ENCODE measurements around the gene NFE2L2. TPM values are rescaled to one million over a fixed set of nuclear protein-coding genes. Genes with fewer than 3 reads are reported as not detected.
"Not testable (repeated sequence)": the region's sequence is repeated elsewhere in the genome, so short reads cannot be mapped to it uniquely, and the experiment has no call there.

The NFE2L2 gene
- total RNA-seq, 6 donors from 2014 or later: 52.4 to 174 (median 94.4) TPM

DNA sequence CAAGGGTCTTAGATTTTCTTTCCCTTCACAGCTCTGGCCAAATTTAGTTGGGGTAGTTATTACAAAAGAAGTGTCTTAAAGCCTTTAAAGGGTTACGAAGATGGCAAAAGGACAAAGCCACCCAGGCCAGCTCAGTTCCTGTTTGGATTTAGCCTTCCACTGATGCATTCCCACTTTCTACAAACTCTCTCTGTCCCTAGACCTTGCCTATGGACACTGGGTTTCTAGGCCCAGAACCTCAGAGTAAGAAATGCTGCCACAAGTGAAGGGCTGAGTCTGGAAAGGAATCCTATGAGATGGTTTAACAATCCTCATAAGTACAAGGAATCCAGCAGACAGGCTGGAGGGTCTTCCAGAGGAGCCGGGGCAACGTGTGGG lies 13.4 kb downstream of the NFE2L2 start:
- no peak overlapping the region for H3K4me3 ChIP-seq
- peaks cover 74 to 98% (median 85%) of the 10 kb centered on the region in 4 donors for H3K4me1 ChIP-seq
- 83% methylated on average over 3 of the region's 3 CpGs for WGBS, 2 donors
- H3K27ac ChIP-seq: peak overlapping the region; percentile 73 to 88 (median 81)
- DNase-seq: no peak
- H3K9me3 ChIP-seq: no peaks in the 10 kb centered on the region
- no peaks in the 10 kb centered on the region for H3K27me3 ChIP-seq
- TF ChIP-seq, protein P1, sequence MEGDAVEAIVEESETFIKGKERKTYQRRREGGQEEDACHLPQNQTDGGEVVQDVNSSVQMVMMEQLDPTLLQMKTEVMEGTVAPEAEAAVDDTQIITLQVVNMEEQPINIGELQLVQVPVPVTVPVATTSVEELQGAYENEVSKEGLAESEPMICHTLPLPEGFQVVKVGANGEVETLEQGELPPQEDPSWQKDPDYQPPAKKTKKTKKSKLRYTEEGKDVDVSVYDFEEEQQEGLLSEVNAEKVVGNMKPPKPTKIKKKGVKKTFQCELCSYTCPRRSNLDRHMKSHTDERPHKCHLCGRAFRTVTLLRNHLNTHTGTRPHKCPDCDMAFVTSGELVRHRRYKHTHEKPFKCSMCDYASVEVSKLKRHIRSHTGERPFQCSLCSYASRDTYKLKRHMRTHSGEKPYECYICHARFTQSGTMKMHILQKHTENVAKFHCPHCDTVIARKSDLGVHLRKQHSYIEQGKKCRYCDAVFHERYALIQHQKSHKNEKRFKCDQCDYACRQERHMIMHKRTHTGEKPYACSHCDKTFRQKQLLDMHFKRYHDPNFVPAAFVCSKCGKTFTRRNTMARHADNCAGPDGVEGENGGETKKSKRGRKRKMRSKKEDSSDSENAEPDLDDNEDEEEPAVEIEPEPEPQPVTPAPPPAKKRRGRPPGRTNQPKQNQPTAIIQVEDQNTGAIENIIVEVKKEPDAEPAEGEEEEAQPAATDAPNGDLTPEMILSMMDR (IDR thresholded peaks at IDR 0.05): no peak
- TF ChIP-seq EP300 (IDR thresholded peaks at IDR 0.05) (no peak), POLR2AphosphoS5 (IDR thresholded peaks at IDR 0.05) (no peak)
- no peak for ATAC-seq (ENCODE audit: low FRiP score in 2 of 2)
- H3K36me3 ChIP-seq: no peaks in the 10 kb centered on the region

- no peaks in the 10 kb centered on the region for H3K27me3 ChIP-seq
- H3K4me3 ChIP-seq: no peak overlapping the region
- DNase-seq (no peak), ATAC-seq (ENCODE audit: low FRiP score in 2 of 2) (no peak)
- TF ChIP-seq, protein P1 (IDR thresholded peaks at IDR 0.05): no peak
- no peak for TF ChIP-seq EP300 (IDR thresholded peaks at IDR 0.05)
- TF ChIP-seq POLR2AphosphoS5 (IDR thresholded peaks at IDR 0.05): no peak
- TF ChIP-seq POLR2A (IDR thresholded peaks at IDR 0.05): no peak
- WGBS, 2 donors: 83 to 95% methylated on average over 5 of the region's 5 CpGs
- H3K9me3 ChIP-seq: no peaks in the 10 kb centered on the region
- peak overlapping the region in 2 of 4 donors; percentile 85 to 88 for H3K27ac ChIP-seq
- peaks cover 74 to 98% (median 85%) of the 10 kb centered on the region in 4 donors for H3K4me1 ChIP-seq
- no peaks in the 10 kb centered on the region for H3K36me3 ChIP-seq
Observed at GRCh38 chr2:177250461-177250860, 14.1 kb downstream of the NFE2L2 start.

DNA sequence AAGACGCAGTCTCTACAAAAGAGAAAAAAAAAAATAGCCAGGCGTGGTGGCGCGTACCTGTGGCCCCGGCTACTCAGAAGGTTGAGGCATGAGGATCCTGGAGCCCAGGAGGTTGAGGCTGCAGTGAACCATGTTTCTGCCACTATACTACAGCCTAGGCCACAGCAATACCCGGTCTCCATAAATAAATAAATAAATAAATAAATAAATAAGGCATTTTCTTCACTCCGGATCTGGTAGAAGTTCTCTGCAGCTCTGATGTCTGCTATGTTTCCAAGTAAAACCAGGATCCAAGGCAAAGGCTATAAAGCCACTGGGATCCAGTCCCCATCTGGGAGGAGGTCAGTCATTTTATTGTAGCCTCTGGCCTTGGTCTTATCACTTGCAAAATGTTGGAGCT lies 15.5 kb downstream of the NFE2L2 start:
- TF ChIP-seq POLR2AphosphoS5 (IDR thresholded peaks at IDR 0.05) (no peak), EP300 (IDR thresholded peaks at IDR 0.05) (no peak), POLR2A (IDR thresholded peaks at IDR 0.05) (no peak)
- TF ChIP-seq, protein P1 (IDR thresholded peaks at IDR 0.05): no peak
- peak overlapping the region in 1 of 4 donors; percentile 17 for H3K27ac ChIP-seq
- H3K27me3 ChIP-seq: no peaks in the 10 kb centered on the region
- ATAC-seq (ENCODE audit: low FRiP score in 2 of 2) (no peak), DNase-seq (no peak)
- no peaks in the 10 kb centered on the region for H3K36me3 ChIP-seq
- no peak overlapping the region for H3K4me3 ChIP-seq
- no peaks in the 10 kb centered on the region for H3K9me3 ChIP-seq
- 94 to 95% methylated on average over 7 of the region's 7 CpGs for WGBS, 2 donors
- peaks cover 73 to 98% (median 84%) of the 10 kb centered on the region in 4 donors for H3K4me1 ChIP-seq

DNA sequence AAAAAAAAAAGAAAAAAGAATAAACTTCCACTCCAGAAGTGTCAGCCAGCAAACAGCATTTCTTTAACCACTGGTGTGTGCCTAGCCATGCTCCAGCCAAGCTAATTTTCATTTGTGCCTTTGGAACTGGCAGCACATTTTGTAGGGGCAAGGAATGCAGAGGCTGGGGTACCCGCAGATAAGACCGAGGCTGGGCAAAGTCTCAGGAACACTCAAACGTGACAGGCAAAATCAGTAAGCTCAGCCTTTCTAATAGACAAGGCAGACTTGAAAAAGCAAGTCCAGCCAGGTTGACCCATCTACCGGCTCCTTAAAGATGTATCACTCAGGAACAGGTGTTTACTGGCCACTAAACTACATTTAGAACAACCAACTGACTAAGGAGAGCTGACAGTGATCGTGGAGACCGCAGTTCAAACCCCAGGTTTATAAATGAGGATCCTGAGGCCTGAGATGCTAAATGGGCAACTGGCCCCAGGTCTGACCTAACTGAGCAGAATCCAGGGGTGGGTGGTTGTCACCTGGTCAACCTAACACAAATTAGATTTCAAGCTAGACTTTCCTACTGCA lies 16.7 kb downstream of the NFE2L2 start:
- no peak for DNase-seq
- Histone ChIP-seq H3K4me3 (no peak overlapping the region), H3K27ac (peak overlapping the region in 1 of 4 donors; percentile 17), H3K27me3 (no peaks in the 10 kb centered on the region), H3K9me3 (no peaks in the 10 kb centered on the region), H3K4me1 (peaks cover 73 to 97% (median 85%) of the 10 kb centered on the region in 4 donors), H3K36me3 (no peaks in the 10 kb centered on the region)
- 88 to 100% methylated on average over 5 to 6 of the region's 6 CpGs for WGBS, 2 donors
- TF ChIP-seq POLR2A (IDR thresholded peaks at IDR 0.05): no peak
- TF ChIP-seq POLR2AphosphoS5 (IDR thresholded peaks at IDR 0.05): no peak
- TF ChIP-seq, protein P1 (IDR thresholded peaks at IDR 0.05): no peak
- TF ChIP-seq EP300 (IDR thresholded peaks at IDR 0.05): no peak
- ATAC-seq (ENCODE audit: low FRiP score in 2 of 2): no peak

DNA sequence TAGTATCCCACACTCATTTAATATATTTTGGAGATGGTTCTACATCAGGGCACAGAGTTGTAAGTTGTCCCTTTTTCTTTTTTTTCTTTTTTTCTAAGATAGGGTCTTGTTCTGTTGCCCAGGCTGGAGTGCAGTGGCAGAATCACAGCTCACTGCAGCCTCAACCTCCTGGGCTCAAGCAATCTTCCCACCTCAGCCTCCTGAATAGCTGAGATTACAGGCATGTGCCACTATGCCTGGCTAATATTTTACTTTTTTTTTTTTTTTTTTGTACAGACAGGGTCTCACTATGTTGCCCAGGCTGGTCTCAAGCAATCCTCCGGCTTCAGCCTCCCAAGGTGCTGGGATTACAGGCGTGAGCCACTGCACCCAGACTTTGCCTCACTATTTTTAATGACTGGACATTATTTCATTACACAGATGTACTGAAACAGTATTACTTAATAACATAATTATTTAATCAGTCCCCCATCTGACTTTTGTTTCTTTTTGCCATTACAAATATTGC lies 17.9 kb downstream of the NFE2L2 start:
- H3K9me3 ChIP-seq; H3K36me3 ChIP-seq; ATAC-seq (ENCODE audit: low FRiP score in 2 of 2); H3K4me3 ChIP-seq; H3K27me3 ChIP-seq; DNase-seq: not testable (repeated sequence)
- WGBS, 2 donors: 91 to 96% methylated on average over 2 of the region's 2 CpGs
- Histone ChIP-seq H3K27ac (peak overlapping the region in 2 of 4 donors; percentile 86 to 92), H3K4me1 (peaks cover 74 to 97% (median 85%) of the 10 kb centered on the region in 4 donors)

Data from upper lobe of left lung (tissue), 6 donors.